GM12878 (cell line): ENCODE results near the gene TMEM175. TPM values are rescaled to one million over a fixed set of nuclear protein-coding genes. Genes with fewer than 3 reads are reported as not detected.

Experiments used
- ATAC-seq: fragments of 200-7000 bp; cut with Tn5 transposase; 3 replicates; pipeline ENCODE4 v1.9.1; 2020; ENCODE audit warnings: mild to moderate bottlenecking, moderate library complexity
- BruUV-seq: library from RNA; stranded (reverse); fragments of 400-500 nt; replicated peaks from 2 replicates; lab custom pipeline; 2021; lab: Mats Ljungman, UMichigan
- CTCF ChIA-PET: fragments of 300-600 bp; sonication (Branson Sonifier 250); formaldehyde crosslinking; extraction: SDS; loops from one replicate; lab custom pipeline; 2021; ENCODE audit warnings: inconsistent platforms; lab: Yijun Ruan, JAX
- POLR2A ChIA-PET: fragments of 350-600 bp; formaldehyde crosslinking; extraction: SDS; loops from one replicate; lab custom pipeline; 2021; ENCODE audit warnings: inconsistent platforms; lab: Charles Lee
- RAD21 ChIA-PET: fragments of 300-600 bp; sonication (Branson Sonifier 250); formaldehyde crosslinking; loops from one replicate; lab custom pipeline; 2023; ENCODE audit warnings: antibody characterized with exemption; ENCODE audit not compliant: unreplicated experiment; lab: Charles Lee
- SMC1A ChIA-PET: fragments of 300-600 bp; sonication (Branson Sonifier 250); formaldehyde crosslinking; loops from one replicate; lab custom pipeline; 2023; ENCODE audit not compliant: unreplicated experiment, uncharacterized antibody; lab: Charles Lee
- DNase-seq: peaks from one replicate; pipeline ENCODE4 v3.0.0-alpha.2; 2011; ENCODE audit warnings: low read depth, low spot score
- FAIRE-seq: peaks from 3 replicates; lab custom pipeline; 2011; peaks lifted over from hg19 to GRCh38; lab: Jason Lieb, UNC
- H2AFZ ChIP-seq: 2 replicates; pipeline ENCODE4 v1.6.0; 2011; ENCODE audit warnings: low read depth, low read length, control low read depth; ENCODE audit not compliant: control insufficient read depth
- H3K27ac ChIP-seq: 2 replicates; pipeline ENCODE4 v1.5.1; 2011; ENCODE audit warnings: control low read depth; ENCODE audit not compliant: control insufficient read depth, insufficient read depth
- H3K27me3 ChIP-seq, 2 experiments: replicated peaks in 1 of 2; 2 replicates each; pipeline versions ENCODE4 v1.6.0 to v1.6.1; 2011; ENCODE audit warnings: low read length in 1 of 2; ENCODE audit not compliant: control insufficient read depth in 2 of 2, insufficient read depth in 2 of 2
- H3K36me3 ChIP-seq, 2 experiments: 2 replicates each; pipeline ENCODE4 v1.5.1; 2011; ENCODE audit warnings: low read length in 1 of 2; ENCODE audit not compliant: control insufficient read depth in 2 of 2, insufficient read depth in 2 of 2
- H3K4me1 ChIP-seq: 2 replicates; pipeline ENCODE4 v1.6.1; 2011; ENCODE audit warnings: mild to moderate bottlenecking, low read length, moderate library complexity, mixed read lengths; ENCODE audit not compliant: control insufficient read depth, insufficient read depth
- H3K4me2 ChIP-seq: 2 replicates; pipeline ENCODE4 v1.6.0; 2011; ENCODE audit warnings: control low read depth; ENCODE audit not compliant: control insufficient read depth, insufficient read depth
- H3K4me3 ChIP-seq: fragments of 200-600 bp; sonication (generic); 2 replicates; pipeline ENCODE4 v1.5.1; 2016
- H3K79me2 ChIP-seq: 2 replicates; pipeline ENCODE4 v1.6.0; 2011; ENCODE audit warnings: low read length; ENCODE audit not compliant: control insufficient read depth, insufficient read depth
- H3K9ac ChIP-seq: 2 replicates; pipeline ENCODE4 v1.8.0; 2011; ENCODE audit warnings: low read length, control low read depth, mixed read lengths; ENCODE audit not compliant: control insufficient read depth, insufficient read depth
- H3K9me3 ChIP-seq: replicated peaks from 3 replicates; pipeline ENCODE4 v1.5.1; 2011; ENCODE audit warnings: mild to moderate bottlenecking, low read length; ENCODE audit not compliant: control insufficient read depth, insufficient read depth
- H4K20me1 ChIP-seq: 2 replicates; pipeline ENCODE4 v1.6.0; 2011; ENCODE audit not compliant: control insufficient read depth, insufficient read depth
- CEBPB ChIP-seq, 2 experiments: fragments of 150-350 bp in 1 of 2; IDR thresholded peaks; 2 replicates each; pipeline ENCODE4 v1.6.1; 2012 to 2014; ENCODE audit warnings: low read depth in 2 of 2, low read length in 2 of 2, borderline replicate concordance in 1 of 2, inconsistent platforms in 1 of 2
- CUX1 ChIP-seq: IDR thresholded peaks from 2 replicates; pipeline ENCODE4 v1.6.1; 2012; ENCODE audit warnings: improper control_type of control experiment, low read depth, low read length; ENCODE audit not compliant: insufficient replicate concordance
- EED ChIP-seq: sonication (generic); IDR thresholded peaks from 2 replicates; pipeline ENCODE4 v1.6.1; 2016; ENCODE audit warnings: antibody characterized with exemption, low read depth
- POLR2A ChIP-seq: IDR thresholded peaks from 2 replicates; pipeline ENCODE4 v1.6.1; 2011; ENCODE audit warnings: low read depth, mild to moderate bottlenecking, low read length
- RFX5 ChIP-seq: IDR thresholded peaks from 2 replicates; pipeline ENCODE4 v1.6.1; 2011; ENCODE audit warnings: low read depth, low read length, improper control_type of control experiment
- WGBS: methylation state at CpG from one replicate; pipeline ENCODE4 v1.1.6; 2016; ENCODE audit warnings: low lambda C conversion rate; ENCODE audit not compliant: insufficient replicate concordance, insufficient coverage; ENCODE audit errors: missing lambda C conversion rate; 5-methylcytosine and 5-hydroxymethylcytosine counted together
- in situ Hi-C: fragments of 300-500 bp; cut with MboI; formaldehyde crosslinking; loops from 9 replicates; pipeline ENCODE4 v1.14.3; 2018; ENCODE audit warnings: mixed read lengths
- intact Hi-C: fragments of 100-400 bp; cut with micrococcal nuclease; formaldehyde crosslinking; loops from one replicate; pipeline ENCODE4 v1.14.2; 2022; ENCODE audit not compliant: unreplicated experiment
- polyA plus RNA-seq, 11 experiments: library from polyadenylated mRNA; depleted of rRNA in 4 of 11; unstranded in 6 of 11; stranded (reverse) in 5 of 11; fragments of >200 nt; fragmentation: Nextera tagmentation in 4 of 11; fragmentation: Illumina TruSeq in 1 of 11; extraction: Ambion mirVana in 4 of 11; extraction: Trizol in 1 of 11; gene quantifications; 1 replicate in 1 of 11; 2 replicates in 10 of 11; pipeline versions ENCODE4 v1.2.1 to v1.2.3, GENCODE V29; 2011 to 2016; ENCODE audit warnings: inconsistent platforms in 2 of 11, missing spikeins in 2 of 11, low read depth in 1 of 11
- total RNA-seq, 4 experiments: library from RNA; depleted of rRNA in 3 of 4; stranded (reverse); fragments of >200 nt in 3 of 4; fragmentation: Illumina TruSeq in 1 of 4; extraction: Trizol in 1 of 4; gene quantifications; 2 replicates each; pipeline versions ENCODE4 v1.2.1 to v1.2.3, GENCODE V29; 2013 to 2021

Gene TMEM175
- total and polyA plus RNA-seq, 10 of the 15 experiments (the other 5 are each of a cell fraction or from before 2014, with no cell fraction given) = 0.11 to 39.5 (median 22.3) TPM

- CTCF ChIA-PET = no interaction called here
- H4K20me1 ChIP-seq = no peaks in the 10 kb centered on the region
- in situ Hi-C loops = no loop called here
- H3K9ac ChIP-seq = no peak overlapping the region
- no peak for FAIRE-seq
- H2AFZ ChIP-seq = no peak overlapping the region
- no peaks in the 10 kb centered on the region for H3K4me1 ChIP-seq
- no peak overlapping the region for H3K4me3 ChIP-seq
- POLR2A ChIA-PET = no interaction called here
- H3K4me2 ChIP-seq = no peak overlapping the region
- no TSS peak for BruUV-seq
- TF ChIP-seq CUX1 (no peak), RFX5 (no peak), POLR2A (peak; percentile 60; the same call in 1 of the 2 replicates), EED (no peak), CEBPB (IDR thresholded peaks at IDR 0.05; ENCODE audit: borderline replicate concordance in 1 of 2, low read depth in 2 of 2, low read length in 2 of 2) (no peak)
- H3K27ac ChIP-seq = no peak overlapping the region
- SMC1A ChIA-PET = interaction anchor here (0.6 kb wide), 1 partner anchor 20 kb away, joined by 3 read pairs; no protein-coding TSS in a partner anchor
- no peaks in the 10 kb centered on the region for H3K79me2 ChIP-seq
- no peaks in the 10 kb centered on the region for H3K9me3 ChIP-seq
- H3K36me3 ChIP-seq = no peaks in the 10 kb centered on the region; a peak in 1 of 4 replicates
- no peaks in the 10 kb centered on the region for H3K27me3 ChIP-seq
- no peak for DNase-seq
- WGBS = 93% methylated on average over 43 of the region's 45 CpGs
- RAD21 ChIA-PET = no interaction called here
- ATAC-seq = no peak
- intact Hi-C loops = no loop called here
Measured at GRCh38 chr4:957581-958313, 25.5 kb downstream of the TMEM175 start.
